ENCODE measurements around the gene CHGA. TPM values are rescaled to one million over a fixed set of nuclear protein-coding genes. Genes with fewer than 3 reads are reported as not detected.

CHGA gene
- total and polyA plus RNA-seq, 2 of the 13 experiments (the other 11 are each of a cell fraction or from before 2014, with no cell fraction given) = not detected

DNA sequence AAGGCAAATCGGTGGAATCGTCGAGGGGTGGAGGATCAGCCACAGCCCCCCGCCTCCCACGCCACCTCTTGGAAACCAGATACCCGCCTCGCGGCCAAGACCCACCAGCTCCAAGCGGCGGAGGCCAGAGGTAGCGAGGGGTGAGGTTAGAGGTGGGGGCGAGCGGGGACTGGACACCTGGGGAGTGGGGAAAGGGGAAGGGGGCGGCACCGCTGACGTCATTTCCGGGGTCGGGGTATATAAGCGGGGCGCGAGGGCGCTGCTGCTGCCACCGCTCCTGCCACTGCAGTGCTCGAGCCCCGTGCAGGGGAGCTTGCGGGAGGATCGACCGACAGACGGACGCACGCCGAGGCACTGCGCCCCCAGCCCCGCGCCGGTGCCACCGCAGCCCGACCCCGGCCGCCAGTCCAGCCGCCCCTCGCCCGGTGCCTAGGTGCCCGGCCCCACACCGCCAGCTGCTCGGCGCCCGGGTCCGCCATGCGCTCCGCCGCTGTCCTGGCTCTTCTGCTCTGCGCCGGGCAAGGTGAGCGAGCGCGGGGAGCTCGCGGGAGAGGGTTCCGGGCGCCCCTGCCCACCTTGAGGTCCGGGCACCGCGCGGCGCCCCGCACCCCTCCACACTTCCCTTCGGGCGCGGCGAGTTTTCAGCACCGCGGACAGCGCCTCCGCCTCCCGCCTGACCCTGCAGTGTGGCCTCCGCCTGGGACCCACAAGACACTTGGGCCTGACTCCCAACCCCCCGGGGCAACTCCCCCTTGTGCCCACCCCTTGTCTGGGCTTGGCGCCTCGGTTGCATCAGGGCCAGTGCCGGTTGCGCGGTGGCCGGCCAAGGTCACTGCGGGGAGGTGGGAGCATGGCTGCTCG is at the start of gene CHGA (continued):
- TF ChIP-seq, protein P1, sequence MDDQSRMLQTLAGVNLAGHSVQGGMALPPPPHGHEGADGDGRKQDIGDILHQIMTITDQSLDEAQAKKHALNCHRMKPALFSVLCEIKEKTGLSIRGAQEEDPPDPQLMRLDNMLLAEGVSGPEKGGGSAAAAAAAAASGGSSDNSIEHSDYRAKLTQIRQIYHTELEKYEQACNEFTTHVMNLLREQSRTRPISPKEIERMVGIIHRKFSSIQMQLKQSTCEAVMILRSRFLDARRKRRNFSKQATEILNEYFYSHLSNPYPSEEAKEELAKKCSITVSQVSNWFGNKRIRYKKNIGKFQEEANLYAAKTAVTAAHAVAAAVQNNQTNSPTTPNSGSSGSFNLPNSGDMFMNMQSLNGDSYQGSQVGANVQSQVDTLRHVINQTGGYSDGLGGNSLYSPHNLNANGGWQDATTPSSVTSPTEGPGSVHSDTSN (CRISPR knock-in tag; IDR thresholded peaks at IDR 0.05; ENCODE audit: borderline replicate concordance) = peak; percentile 94; the same call in 1 of the 2 replicates
- TF ChIP-seq, protein P2, sequence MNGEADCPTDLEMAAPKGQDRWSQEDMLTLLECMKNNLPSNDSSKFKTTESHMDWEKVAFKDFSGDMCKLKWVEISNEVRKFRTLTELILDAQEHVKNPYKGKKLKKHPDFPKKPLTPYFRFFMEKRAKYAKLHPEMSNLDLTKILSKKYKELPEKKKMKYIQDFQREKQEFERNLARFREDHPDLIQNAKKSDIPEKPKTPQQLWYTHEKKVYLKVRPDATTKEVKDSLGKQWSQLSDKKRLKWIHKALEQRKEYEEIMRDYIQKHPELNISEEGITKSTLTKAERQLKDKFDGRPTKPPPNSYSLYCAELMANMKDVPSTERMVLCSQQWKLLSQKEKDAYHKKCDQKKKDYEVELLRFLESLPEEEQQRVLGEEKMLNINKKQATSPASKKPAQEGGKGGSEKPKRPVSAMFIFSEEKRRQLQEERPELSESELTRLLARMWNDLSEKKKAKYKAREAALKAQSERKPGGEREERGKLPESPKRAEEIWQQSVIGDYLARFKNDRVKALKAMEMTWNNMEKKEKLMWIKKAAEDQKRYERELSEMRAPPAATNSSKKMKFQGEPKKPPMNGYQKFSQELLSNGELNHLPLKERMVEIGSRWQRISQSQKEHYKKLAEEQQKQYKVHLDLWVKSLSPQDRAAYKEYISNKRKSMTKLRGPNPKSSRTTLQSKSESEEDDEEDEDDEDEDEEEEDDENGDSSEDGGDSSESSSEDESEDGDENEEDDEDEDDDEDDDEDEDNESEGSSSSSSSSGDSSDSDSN (CRISPR knock-in tag; IDR thresholded peaks at IDR 0.05) = peak; percentile 37; the same call in 1 of the 2 replicates
- TF ChIP-seq, protein P3, sequence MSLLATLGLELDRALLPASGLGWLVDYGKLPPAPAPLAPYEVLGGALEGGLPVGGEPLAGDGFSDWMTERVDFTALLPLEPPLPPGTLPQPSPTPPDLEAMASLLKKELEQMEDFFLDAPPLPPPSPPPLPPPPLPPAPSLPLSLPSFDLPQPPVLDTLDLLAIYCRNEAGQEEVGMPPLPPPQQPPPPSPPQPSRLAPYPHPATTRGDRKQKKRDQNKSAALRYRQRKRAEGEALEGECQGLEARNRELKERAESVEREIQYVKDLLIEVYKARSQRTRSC (CRISPR knock-in tag; IDR thresholded peaks at IDR 0.05; ENCODE audit: low read depth) = 0 out of 2 replicates have a peak, but pooled peaks have one; percentile 73
- TF ChIP-seq SATB2 (CRISPR knock-in tag; IDR thresholded peaks at IDR 0.05) = peak; percentile 93
- no peak for TF ChIP-seq SNRNP70 (IDR thresholded peaks at IDR 0.05; ENCODE audit: low read depth, low read length)
- TF ChIP-seq, protein P4, sequence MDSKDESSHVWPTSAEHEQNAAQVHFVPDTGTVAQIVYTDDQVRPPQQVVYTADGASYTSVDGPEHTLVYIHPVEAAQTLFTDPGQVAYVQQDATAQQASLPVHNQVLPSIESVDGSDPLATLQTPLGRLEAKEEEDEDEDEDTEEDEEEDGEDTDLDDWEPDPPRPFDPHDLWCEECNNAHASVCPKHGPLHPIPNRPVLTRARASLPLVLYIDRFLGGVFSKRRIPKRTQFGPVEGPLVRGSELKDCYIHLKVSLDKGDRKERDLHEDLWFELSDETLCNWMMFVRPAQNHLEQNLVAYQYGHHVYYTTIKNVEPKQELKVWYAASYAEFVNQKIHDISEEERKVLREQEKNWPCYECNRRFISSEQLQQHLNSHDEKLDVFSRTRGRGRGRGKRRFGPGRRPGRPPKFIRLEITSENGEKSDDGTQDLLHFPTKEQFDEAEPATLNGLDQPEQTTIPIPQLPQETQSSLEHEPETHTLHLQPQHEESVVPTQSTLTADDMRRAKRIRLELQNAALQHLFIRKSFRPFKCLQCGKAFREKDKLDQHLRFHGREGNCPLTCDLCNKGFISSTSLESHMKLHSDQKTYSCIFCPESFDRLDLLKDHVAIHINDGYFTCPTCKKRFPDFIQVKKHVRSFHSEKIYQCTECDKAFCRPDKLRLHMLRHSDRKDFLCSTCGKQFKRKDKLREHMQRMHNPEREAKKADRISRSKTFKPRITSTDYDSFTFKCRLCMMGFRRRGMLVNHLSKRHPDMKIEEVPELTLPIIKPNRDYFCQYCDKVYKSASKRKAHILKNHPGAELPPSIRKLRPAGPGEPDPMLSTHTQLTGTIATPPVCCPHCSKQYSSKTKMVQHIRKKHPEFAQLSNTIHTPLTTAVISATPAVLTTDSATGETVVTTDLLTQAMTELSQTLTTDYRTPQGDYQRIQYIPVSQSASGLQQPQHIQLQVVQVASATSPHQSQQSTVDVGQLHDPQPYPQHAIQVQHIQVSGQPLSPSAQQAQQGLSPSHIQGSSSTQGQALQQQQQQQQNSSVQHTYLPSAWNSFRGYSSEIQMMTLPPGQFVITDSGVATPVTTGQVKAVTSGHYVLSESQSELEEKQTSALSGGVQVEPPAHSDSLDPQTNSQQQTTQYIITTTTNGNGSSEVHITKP (CRISPR knock-in tag; IDR thresholded peaks at IDR 0.05; ENCODE audit: low read depth) = no peak
- TF ChIP-seq SNAI1 (CRISPR knock-in tag; IDR thresholded peaks at IDR 0.05; ENCODE audit: borderline replicate concordance) = 0 out of 2 replicates have a peak, but pooled peaks have one; percentile 53
- TF ChIP-seq KAT2B (IDR thresholded peaks at IDR 0.05; ENCODE audit: borderline replicate concordance, low read depth, low read length) = no peak
- peak; percentile 62; the same call in 1 of the 2 replicates for TF ChIP-seq HMG20B (CRISPR knock-in tag; conservative IDR thresholded peaks at IDR 0.05)
- no peak for TF ChIP-seq ZNF7 (CRISPR knock-in tag; IDR thresholded peaks at IDR 0.05)
- TF ChIP-seq, protein P5, sequence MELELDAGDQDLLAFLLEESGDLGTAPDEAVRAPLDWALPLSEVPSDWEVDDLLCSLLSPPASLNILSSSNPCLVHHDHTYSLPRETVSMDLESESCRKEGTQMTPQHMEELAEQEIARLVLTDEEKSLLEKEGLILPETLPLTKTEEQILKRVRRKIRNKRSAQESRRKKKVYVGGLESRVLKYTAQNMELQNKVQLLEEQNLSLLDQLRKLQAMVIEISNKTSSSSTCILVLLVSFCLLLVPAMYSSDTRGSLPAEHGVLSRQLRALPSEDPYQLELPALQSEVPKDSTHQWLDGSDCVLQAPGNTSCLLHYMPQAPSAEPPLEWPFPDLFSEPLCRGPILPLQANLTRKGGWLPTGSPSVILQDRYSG (CRISPR knock-in tag; IDR thresholded peaks at IDR 0.05) = peak; percentile 88
- TF ChIP-seq, protein P6, sequence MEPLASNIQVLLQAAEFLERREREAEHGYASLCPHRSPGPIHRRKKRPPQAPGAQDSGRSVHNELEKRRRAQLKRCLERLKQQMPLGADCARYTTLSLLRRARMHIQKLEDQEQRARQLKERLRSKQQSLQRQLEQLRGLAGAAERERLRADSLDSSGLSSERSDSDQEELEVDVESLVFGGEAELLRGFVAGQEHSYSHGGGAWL (CRISPR knock-in tag; IDR thresholded peaks at IDR 0.05) = peak; percentile 98
- no peak for TF ChIP-seq ATM (IDR thresholded peaks at IDR 0.05; ENCODE audit: borderline replicate concordance)
- TF ChIP-seq, protein P7, sequence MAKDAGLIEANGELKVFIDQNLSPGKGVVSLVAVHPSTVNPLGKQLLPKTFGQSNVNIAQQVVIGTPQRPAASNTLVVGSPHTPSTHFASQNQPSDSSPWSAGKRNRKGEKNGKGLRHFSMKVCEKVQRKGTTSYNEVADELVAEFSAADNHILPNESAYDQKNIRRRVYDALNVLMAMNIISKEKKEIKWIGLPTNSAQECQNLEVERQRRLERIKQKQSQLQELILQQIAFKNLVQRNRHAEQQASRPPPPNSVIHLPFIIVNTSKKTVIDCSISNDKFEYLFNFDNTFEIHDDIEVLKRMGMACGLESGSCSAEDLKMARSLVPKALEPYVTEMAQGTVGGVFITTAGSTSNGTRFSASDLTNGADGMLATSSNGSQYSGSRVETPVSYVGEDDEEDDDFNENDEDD (CRISPR knock-in tag; IDR thresholded peaks at IDR 0.05; ENCODE audit: borderline replicate concordance) = peak; percentile 45; the same call in 1 of the 2 replicates
- TF ChIP-seq ZNF775 (CRISPR knock-in tag; IDR thresholded peaks at IDR 0.05; ENCODE audit: borderline replicate concordance) = 0 out of 2 replicates have a peak, but pooled peaks have one; percentile 28
- no peak for TF ChIP-seq FOXP1 (IDR thresholded peaks at IDR 0.05)
- no peak for TF ChIP-seq FOXP1 (CRISPR knock-in tag; IDR thresholded peaks at IDR 0.05)
